Stomach (tissue), 4 donors: ENCODE results near the gene TUBA1B.

Source experiments
- CTCF ChIP-seq, 7 experiments: fragments of 450-650 bp in 4 of 7; fragments of 200-600 bp in 3 of 7; sonication (generic) in 3 of 7; IDR thresholded peaks; one replicate each; pipeline ENCODE4 v1.5.1; 2016 to 2019; ENCODE audit warnings: antibody characterized with exemption in 7 of 7, control low read depth in 2 of 7, mild to moderate bottlenecking in 1 of 7
- EP300 ChIP-seq: sonication (generic); formaldehyde crosslinking; IDR thresholded peaks from one replicate; pipeline ENCODE4 v1.6.1; 2017; ENCODE audit warnings: antibody characterized with exemption

DNA sequence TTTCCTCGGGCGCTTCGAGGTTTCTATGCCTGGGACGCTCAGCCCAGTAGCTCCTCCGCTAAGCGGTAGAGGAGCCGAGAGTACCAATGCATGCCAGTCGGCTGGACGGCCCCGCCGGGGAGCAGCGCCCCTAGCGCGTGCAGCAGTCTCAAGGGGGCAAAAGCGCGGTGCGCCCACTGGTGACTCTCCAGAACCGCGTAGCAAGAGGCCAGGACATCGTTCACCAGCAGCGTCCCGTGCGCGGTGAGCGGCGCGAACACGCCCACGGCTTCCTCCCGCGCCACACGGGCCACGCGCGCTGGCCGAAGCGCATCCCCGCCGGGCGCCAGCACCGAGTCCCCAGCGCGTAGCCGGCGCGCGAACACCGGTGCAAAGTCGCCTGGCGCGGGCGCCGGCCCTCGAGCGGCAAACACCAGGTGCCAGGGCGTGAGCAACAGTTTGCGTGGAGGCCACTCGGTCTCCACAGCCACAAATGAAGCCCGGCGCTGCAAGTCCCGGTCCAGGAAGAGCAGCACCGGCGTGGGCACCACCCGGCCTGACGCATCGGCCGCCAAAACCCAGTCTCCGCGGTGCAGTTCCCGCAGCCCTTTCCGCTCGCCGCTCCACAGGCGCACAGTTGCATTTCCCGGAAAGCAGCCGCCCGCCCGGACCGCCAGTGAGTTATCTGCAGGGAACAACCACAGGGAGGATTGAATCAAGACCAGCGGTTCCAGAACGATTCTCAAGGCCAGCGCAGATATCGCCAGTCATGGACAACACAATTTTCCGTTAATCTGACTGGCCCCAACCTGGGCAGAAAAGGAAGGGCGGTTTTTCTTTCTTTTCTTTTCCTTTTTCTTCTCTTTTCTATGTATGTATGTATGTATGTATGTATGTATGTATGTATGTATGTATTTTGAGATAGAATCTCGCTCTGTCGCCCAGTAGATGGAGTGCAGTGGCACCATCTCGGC, 41.1 kb downstream of the TUBA1B start:
- TF ChIP-seq CTCF (IDR thresholded peaks at IDR 0.05): peak in 1 of 7 experiments; percentile 9
- TF ChIP-seq EP300: no peak
